WTC11 (cell line): ENCODE measurements around the gene TYROBP.
A peak's percentile ranks its signal among the peaks of the same experiment; 100 is the strongest.

Experiments
- CREM ChIP-seq: sonication (generic); formaldehyde crosslinking; IDR thresholded peaks from 2 replicates; pipeline ENCODE4 v1.8.1; 2022; ENCODE audit warnings: mild to moderate bottlenecking, missing genetic modification reagents, moderate library complexity
- E2F1 ChIP-seq: sonication (generic); formaldehyde crosslinking; IDR thresholded peaks from 2 replicates; pipeline ENCODE4 v1.8.0; 2022; ENCODE audit warnings: mild to moderate bottlenecking, missing genetic modification reagents
- JAZF1 ChIP-seq: fragments of 250-450 bp; sonication (Bioruptor Pico); IDR thresholded peaks from 2 replicates; pipeline ENCODE4 v1.9.0; 2021; ENCODE audit warnings: moderate library complexity, mild to moderate bottlenecking, inconsistent platforms
- MAX ChIP-seq: sonication (generic); formaldehyde crosslinking; IDR thresholded peaks from 2 replicates; pipeline ENCODE4 v1.8.0; 2022; ENCODE audit warnings: mild to moderate bottlenecking, missing genetic modification reagents
- NFYB ChIP-seq: sonication (generic); formaldehyde crosslinking; conservative IDR thresholded peaks from 2 replicates; pipeline ENCODE4 v1.8.0; 2022; ENCODE audit warnings: low read depth, missing genetic modification reagents
- SMAD4 ChIP-seq: sonication (generic); formaldehyde crosslinking; IDR thresholded peaks from 2 replicates; pipeline ENCODE4 v1.8.0; 2022; ENCODE audit warnings: mild to moderate bottlenecking, missing genetic modification reagents
- TEAD4 ChIP-seq: sonication (generic); formaldehyde crosslinking; IDR thresholded peaks from 2 replicates; pipeline ENCODE4 v1.8.0; 2022; ENCODE audit warnings: mild to moderate bottlenecking, missing genetic modification reagents
- ZNF121 ChIP-seq: sonication (generic); formaldehyde crosslinking; IDR thresholded peaks from 2 replicates; pipeline ENCODE4 v1.8.0; 2023; ENCODE audit warnings: missing genetic modification reagents
- ZNF263 ChIP-seq: sonication (generic); formaldehyde crosslinking; IDR thresholded peaks from 2 replicates; pipeline ENCODE4 v1.8.1; 2022; ENCODE audit warnings: low read depth, mild to moderate bottlenecking, moderate library complexity, missing genetic modification reagents
- TF ChIP-seq, protein P1 (sequence below): sonication (generic); formaldehyde crosslinking; IDR thresholded peaks from 2 replicates; pipeline ENCODE4 v1.8.1; 2023; ENCODE audit warnings: mild to moderate bottlenecking, missing genetic modification reagents, moderate library complexity
- TF ChIP-seq, protein P2 (sequence below): fragments of 200-600 bp; IDR thresholded peaks from 2 replicates; pipeline ENCODE4 v1.8.0; 2022; ENCODE audit warnings: antibody characterized with exemption
- TF ChIP-seq, protein P3 (sequence below): sonication (generic); formaldehyde crosslinking; IDR thresholded peaks from 2 replicates; pipeline ENCODE4 v1.8.1; 2023; ENCODE audit warnings: mild to moderate bottlenecking, missing genetic modification reagents
- TF ChIP-seq, protein P4 (sequence below): fragments of 250-450 bp; sonication (Bioruptor Pico); IDR thresholded peaks from 2 replicates; pipeline ENCODE4 v1.8.0; 2021; ENCODE audit warnings: mild to moderate bottlenecking

- TF ChIP-seq, protein P1, sequence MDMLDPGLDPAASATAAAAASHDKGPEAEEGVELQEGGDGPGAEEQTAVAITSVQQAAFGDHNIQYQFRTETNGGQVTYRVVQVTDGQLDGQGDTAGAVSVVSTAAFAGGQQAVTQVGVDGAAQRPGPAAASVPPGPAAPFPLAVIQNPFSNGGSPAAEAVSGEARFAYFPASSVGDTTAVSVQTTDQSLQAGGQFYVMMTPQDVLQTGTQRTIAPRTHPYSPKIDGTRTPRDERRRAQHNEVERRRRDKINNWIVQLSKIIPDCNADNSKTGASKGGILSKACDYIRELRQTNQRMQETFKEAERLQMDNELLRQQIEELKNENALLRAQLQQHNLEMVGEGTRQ (CRISPR knock-in tag), result no peak
- TF ChIP-seq, protein P2, sequence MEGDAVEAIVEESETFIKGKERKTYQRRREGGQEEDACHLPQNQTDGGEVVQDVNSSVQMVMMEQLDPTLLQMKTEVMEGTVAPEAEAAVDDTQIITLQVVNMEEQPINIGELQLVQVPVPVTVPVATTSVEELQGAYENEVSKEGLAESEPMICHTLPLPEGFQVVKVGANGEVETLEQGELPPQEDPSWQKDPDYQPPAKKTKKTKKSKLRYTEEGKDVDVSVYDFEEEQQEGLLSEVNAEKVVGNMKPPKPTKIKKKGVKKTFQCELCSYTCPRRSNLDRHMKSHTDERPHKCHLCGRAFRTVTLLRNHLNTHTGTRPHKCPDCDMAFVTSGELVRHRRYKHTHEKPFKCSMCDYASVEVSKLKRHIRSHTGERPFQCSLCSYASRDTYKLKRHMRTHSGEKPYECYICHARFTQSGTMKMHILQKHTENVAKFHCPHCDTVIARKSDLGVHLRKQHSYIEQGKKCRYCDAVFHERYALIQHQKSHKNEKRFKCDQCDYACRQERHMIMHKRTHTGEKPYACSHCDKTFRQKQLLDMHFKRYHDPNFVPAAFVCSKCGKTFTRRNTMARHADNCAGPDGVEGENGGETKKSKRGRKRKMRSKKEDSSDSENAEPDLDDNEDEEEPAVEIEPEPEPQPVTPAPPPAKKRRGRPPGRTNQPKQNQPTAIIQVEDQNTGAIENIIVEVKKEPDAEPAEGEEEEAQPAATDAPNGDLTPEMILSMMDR, result no peak
- TF ChIP-seq E2F1 (CRISPR knock-in tag) (no peak), ZNF263 (CRISPR knock-in tag) (no peak), SMAD4 (CRISPR knock-in tag) (no peak), JAZF1 (CRISPR knock-in tag) (no peak), MAX (no peak), TEAD4 (no peak), NFYB (CRISPR knock-in tag) (no peak), CREM (CRISPR knock-in tag) (no peak), ZNF121 (0 out of 2 replicates have a peak, but pooled peaks have one; percentile 12)
- TF ChIP-seq, protein P3, sequence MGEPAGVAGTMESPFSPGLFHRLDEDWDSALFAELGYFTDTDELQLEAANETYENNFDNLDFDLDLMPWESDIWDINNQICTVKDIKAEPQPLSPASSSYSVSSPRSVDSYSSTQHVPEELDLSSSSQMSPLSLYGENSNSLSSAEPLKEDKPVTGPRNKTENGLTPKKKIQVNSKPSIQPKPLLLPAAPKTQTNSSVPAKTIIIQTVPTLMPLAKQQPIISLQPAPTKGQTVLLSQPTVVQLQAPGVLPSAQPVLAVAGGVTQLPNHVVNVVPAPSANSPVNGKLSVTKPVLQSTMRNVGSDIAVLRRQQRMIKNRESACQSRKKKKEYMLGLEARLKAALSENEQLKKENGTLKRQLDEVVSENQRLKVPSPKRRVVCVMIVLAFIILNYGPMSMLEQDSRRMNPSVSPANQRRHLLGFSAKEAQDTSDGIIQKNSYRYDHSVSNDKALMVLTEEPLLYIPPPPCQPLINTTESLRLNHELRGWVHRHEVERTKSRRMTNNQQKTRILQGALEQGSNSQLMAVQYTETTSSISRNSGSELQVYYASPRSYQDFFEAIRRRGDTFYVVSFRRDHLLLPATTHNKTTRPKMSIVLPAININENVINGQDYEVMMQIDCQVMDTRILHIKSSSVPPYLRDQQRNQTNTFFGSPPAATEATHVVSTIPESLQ (CRISPR knock-in tag), result no peak
- TF ChIP-seq, protein P4, sequence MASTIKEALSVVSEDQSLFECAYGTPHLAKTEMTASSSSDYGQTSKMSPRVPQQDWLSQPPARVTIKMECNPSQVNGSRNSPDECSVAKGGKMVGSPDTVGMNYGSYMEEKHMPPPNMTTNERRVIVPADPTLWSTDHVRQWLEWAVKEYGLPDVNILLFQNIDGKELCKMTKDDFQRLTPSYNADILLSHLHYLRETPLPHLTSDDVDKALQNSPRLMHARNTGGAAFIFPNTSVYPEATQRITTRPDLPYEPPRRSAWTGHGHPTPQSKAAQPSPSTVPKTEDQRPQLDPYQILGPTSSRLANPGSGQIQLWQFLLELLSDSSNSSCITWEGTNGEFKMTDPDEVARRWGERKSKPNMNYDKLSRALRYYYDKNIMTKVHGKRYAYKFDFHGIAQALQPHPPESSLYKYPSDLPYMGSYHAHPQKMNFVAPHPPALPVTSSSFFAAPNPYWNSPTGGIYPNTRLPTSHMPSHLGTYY (CRISPR knock-in tag), result no peak
Observed at GRCh38 chr19:35868823-35869326, 39.2 kb downstream of the TYROBP start.
